Measurements from ENCODE around the gene LRRC14B.

GRCh38 chr5:162190-162564, 29.1 kb upstream of the LRRC14B start:
- TF ChIP-seq POLR2A (IDR thresholded peaks at IDR 0.05): no peak
- no peak for TF ChIP-seq CTCF (IDR thresholded peaks at IDR 0.05)

All from body of pancreas (tissue), 4 donors.